WTC11 (cell line): ENCODE data around the gene FAM149B1. TPM values are rescaled to one million over a fixed set of nuclear protein-coding genes. Genes with fewer than 3 reads are reported as not detected.
A peak's percentile ranks its signal among the peaks of the same experiment; 100 is the strongest.

ENCODE experiments used
- ATAC-seq: fragments of 200-7000 bp; cut with Tn5 transposase; 2 replicates; pipeline ENCODE4 v1.10.0; 2021; ENCODE audit warnings: mild to moderate bottlenecking, moderate library complexity
- CTCF ChIA-PET: fragments of 300-600 bp; sonication (Branson Sonifier 250); formaldehyde crosslinking; loops from one replicate; lab custom pipeline; 2021; ENCODE audit warnings: antibody characterized with exemption; lab: Charles Lee
- POLR2A ChIA-PET: fragments of 350-600 bp; sonication (Branson Sonifier 250); formaldehyde crosslinking; loops from one replicate; lab custom pipeline; 2021; ENCODE audit warnings: antibody characterized with exemption; lab: Charles Lee
- DNase-seq: peaks from one replicate; pipeline ENCODE4 v3.0.0; 2021; ENCODE audit warnings: low spot score
- H3K27ac Mint-ChIP-seq: 2 replicates; pipeline ENCODE4 v1.8.0; 2021; ENCODE audit warnings: mixed read lengths
- H3K27me3 Mint-ChIP-seq: 2 replicates; pipeline ENCODE4 v1.8.0; 2021; ENCODE audit warnings: low read depth, mild to moderate bottlenecking, moderate library complexity, mixed read lengths
- H3K36me3 Mint-ChIP-seq: 2 replicates; pipeline ENCODE4 v1.8.0; 2021; ENCODE audit warnings: mixed read lengths
- H3K4me1 Mint-ChIP-seq: 2 replicates; pipeline ENCODE4 v1.8.0; 2022; ENCODE audit warnings: mixed read lengths
- H3K4me3 Mint-ChIP-seq: 2 replicates; pipeline ENCODE4 v1.8.0; 2021; ENCODE audit warnings: mild to moderate bottlenecking, moderate library complexity, mixed read lengths
- H3K9me3 Mint-ChIP-seq: 2 replicates; pipeline ENCODE4 v1.8.0; 2021; ENCODE audit warnings: mixed read lengths
- AFF4 ChIP-seq: sonication (generic); formaldehyde crosslinking; IDR thresholded peaks from 2 replicates; pipeline ENCODE4 v1.8.1; 2023; ENCODE audit warnings: mild to moderate bottlenecking, missing genetic modification reagents, borderline replicate concordance
- ATF3 ChIP-seq: sonication (generic); formaldehyde crosslinking; conservative IDR thresholded peaks from 2 replicates; pipeline ENCODE4 v1.8.1; 2022; ENCODE audit warnings: mild to moderate bottlenecking, missing genetic modification reagents
- CREB1 ChIP-seq: sonication (generic); formaldehyde crosslinking; IDR thresholded peaks from 2 replicates; pipeline ENCODE4 v1.8.0; 2023; ENCODE audit warnings: mild to moderate bottlenecking, missing genetic modification reagents
- CTCF ChIP-seq: fragments of 200-600 bp; IDR thresholded peaks from 2 replicates; pipeline ENCODE4 v1.8.0; 2022; ENCODE audit warnings: antibody characterized with exemption
- EMX1 ChIP-seq: fragments of 250-450 bp; sonication (Bioruptor Pico); IDR thresholded peaks from 2 replicates; pipeline ENCODE4 v1.8.0; 2021; ENCODE audit warnings: mild to moderate bottlenecking
- FOXJ3 ChIP-seq: sonication (generic); formaldehyde crosslinking; IDR thresholded peaks from 2 replicates; pipeline ENCODE4 v1.9.0; 2021; ENCODE audit warnings: missing genetic modification reagents, mild to moderate bottlenecking, borderline replicate concordance
- FOXK1 ChIP-seq: sonication (generic); formaldehyde crosslinking; IDR thresholded peaks from 2 replicates; pipeline ENCODE4 v1.8.0; 2022; ENCODE audit warnings: mild to moderate bottlenecking, moderate library complexity, missing genetic modification reagents
- FOXP1 ChIP-seq: sonication (generic); formaldehyde crosslinking; IDR thresholded peaks from 2 replicates; pipeline ENCODE4 v1.8.0; 2022; ENCODE audit warnings: missing genetic modification reagents, mild to moderate bottlenecking, moderate library complexity, borderline replicate concordance
- HMGXB4 ChIP-seq: sonication (generic); formaldehyde crosslinking; IDR thresholded peaks from 2 replicates; pipeline ENCODE4 v1.8.1; 2023; ENCODE audit warnings: mild to moderate bottlenecking, moderate library complexity, missing genetic modification reagents
- IRF2 ChIP-seq: sonication (generic); formaldehyde crosslinking; IDR thresholded peaks from 2 replicates; pipeline ENCODE4 v1.8.0; 2022; ENCODE audit warnings: low read depth, missing genetic modification reagents, borderline replicate concordance
- MXD4 ChIP-seq: fragments of 250-450 bp; sonication (Bioruptor Pico); IDR thresholded peaks from 2 replicates; pipeline ENCODE4 v1.8.0; 2021; ENCODE audit warnings: mild to moderate bottlenecking, moderate library complexity, borderline replicate concordance
- NR1H2 ChIP-seq: sonication (generic); formaldehyde crosslinking; IDR thresholded peaks from 2 replicates; pipeline ENCODE4 v1.9.0; 2021; ENCODE audit warnings: mild to moderate bottlenecking, moderate library complexity, missing genetic modification reagents
- OVOL2 ChIP-seq: fragments of 250-450 bp; sonication (Bioruptor Pico); IDR thresholded peaks from 2 replicates; pipeline ENCODE4 v1.9.0; 2021; ENCODE audit warnings: mild to moderate bottlenecking, borderline replicate concordance
- PRRX2 ChIP-seq: fragments of 250-450 bp; sonication (Bioruptor Pico); IDR thresholded peaks from 2 replicates; pipeline ENCODE4 v1.8.0; 2021; ENCODE audit warnings: mild to moderate bottlenecking
- RELA ChIP-seq: sonication (generic); formaldehyde crosslinking; IDR thresholded peaks from 2 replicates; pipeline ENCODE4 v1.8.1; 2022; ENCODE audit warnings: missing genetic modification reagents, mild to moderate bottlenecking, borderline replicate concordance
- SMAD3 ChIP-seq: sonication (generic); formaldehyde crosslinking; IDR thresholded peaks from 2 replicates; pipeline ENCODE4 v1.8.0; 2022; ENCODE audit warnings: missing genetic modification reagents, mild to moderate bottlenecking, borderline replicate concordance
- SOX15 ChIP-seq: fragments of 250-450 bp; sonication (Bioruptor Pico); IDR thresholded peaks from 2 replicates; pipeline ENCODE4 v1.9.0; 2021; ENCODE audit warnings: mild to moderate bottlenecking
- SP1 ChIP-seq: sonication (generic); formaldehyde crosslinking; conservative IDR thresholded peaks from 2 replicates; pipeline ENCODE4 v1.8.1; 2022; ENCODE audit warnings: missing genetic modification reagents
- TEAD1 ChIP-seq: sonication (generic); formaldehyde crosslinking; IDR thresholded peaks from 2 replicates; pipeline ENCODE4 v1.8.0; 2022; ENCODE audit warnings: mild to moderate bottlenecking, missing genetic modification reagents
- TEAD4 ChIP-seq: sonication (generic); formaldehyde crosslinking; IDR thresholded peaks from 2 replicates; pipeline ENCODE4 v1.8.0; 2022; ENCODE audit warnings: mild to moderate bottlenecking, missing genetic modification reagents
- TP53 ChIP-seq: sonication (generic); formaldehyde crosslinking; IDR thresholded peaks from 2 replicates; pipeline ENCODE4 v1.8.1; 2023; ENCODE audit warnings: mild to moderate bottlenecking, missing genetic modification reagents
- USF2 ChIP-seq: sonication (generic); formaldehyde crosslinking; IDR thresholded peaks from 2 replicates; pipeline ENCODE4 v1.8.1; 2023; ENCODE audit warnings: mild to moderate bottlenecking, missing genetic modification reagents, moderate library complexity
- ZNF219 ChIP-seq: sonication (generic); formaldehyde crosslinking; IDR thresholded peaks from 2 replicates; pipeline ENCODE4 v1.8.0; 2023; ENCODE audit warnings: missing genetic modification reagents, mild to moderate bottlenecking, borderline replicate concordance
- ZNF263 ChIP-seq: sonication (generic); formaldehyde crosslinking; IDR thresholded peaks from 2 replicates; pipeline ENCODE4 v1.8.1; 2022; ENCODE audit warnings: low read depth, mild to moderate bottlenecking, moderate library complexity, missing genetic modification reagents
- ZSCAN18 ChIP-seq: fragments of 250-450 bp; sonication (Bioruptor Pico); IDR thresholded peaks from 2 replicates; pipeline ENCODE4 v2.1.2; 2022; ENCODE audit warnings: mild to moderate bottlenecking, moderate library complexity
- total RNA-seq: library from RNA; stranded (reverse); gene quantifications from 3 replicates; pipeline ENCODE4 v1.2.3, GENCODE V29; 2021

FAM149B1 gene
- total RNA-seq, 1 experiment from 2014 or later, result 13.8 TPM

- peak; percentile 98 for DNase-seq
- no peaks in the 10 kb centered on the region for H3K9me3 Mint-ChIP-seq
- ChIA-PET POLR2A (interaction anchor here (0.6 to 1.5 kb wide), 12 partner anchors 9 to 526 kb away, joined by 3 to 7 read pairs (median 3); partner anchors contain the start of genes ANXA7, CFAP70, ECD and FAM149B1), CTCF (interaction anchor here (1.0 to 1.5 kb wide), 5 partner anchors 13 to 151 kb away, joined by 4 to 5 read pairs (median 5); partner anchors contain the start of gene FAM149B1)
- H3K27me3 Mint-ChIP-seq, result no peaks in the 10 kb centered on the region
- H3K4me1 Mint-ChIP-seq, result peaks cover 40% of the 10 kb centered on the region
- ATAC-seq, result peak; percentile 88
- H3K4me3 Mint-ChIP-seq, result peak within 1 kb of the TSS; percentile 94
- peak within 1 kb of the TSS; percentile 100 for H3K27ac Mint-ChIP-seq
- peaks cover 69% of the 10 kb centered on the region for H3K36me3 Mint-ChIP-seq
- TF ChIP-seq SOX15 (CRISPR knock-in tag) (no peak), FOXP1 (peak; percentile 97), TP53 (CRISPR knock-in tag) (no peak), FOXK1 (CRISPR knock-in tag) (peak; percentile 91), ATF3 (CRISPR knock-in tag) (no peak), HMGXB4 (CRISPR knock-in tag) (peak; percentile 97), FOXJ3 (no peak), EMX1 (CRISPR knock-in tag) (peak; percentile 93), CREB1 (CRISPR knock-in tag) (peak; percentile 46), CTCF (no peak), IRF2 (CRISPR knock-in tag) (no peak), NR1H2 (CRISPR knock-in tag) (no peak), ZNF263 (peak; percentile 6; the same call in 1 of the 2 replicates), AFF4 (CRISPR knock-in tag) (peak; percentile 48; the same call in 1 of the 2 replicates), USF2 (no peak), SP1 (CRISPR knock-in tag) (peak; percentile 99), PRRX2 (CRISPR knock-in tag) (peak; percentile 83; the same call in 1 of the 2 replicates), OVOL2 (0 out of 2 replicates have a peak, but pooled peaks have one; percentile 35), ZSCAN18 (CRISPR knock-in tag) (no peak), RELA (CRISPR knock-in tag) (peak; percentile 64; the same call in 1 of the 2 replicates), TEAD1 (peak; percentile 62; the same call in 1 of the 2 replicates), MXD4 (CRISPR knock-in tag) (no peak), ZNF219 (CRISPR knock-in tag) (no peak), SMAD3 (peak; percentile 92), TEAD4 (peak; percentile 71; the same call in 1 of the 2 replicates)
Observed at GRCh38 chr10:73246646-73247508, 79.0 kb downstream of the FAM149B1 start, which contains the start of gene DNAJC9. TSS of gene DNAJC9 (minus strand) at chr10:73247255. CDS start at chr10:73247189, 66 bp downstream.
